ENCODE measurements around the gene CDSN. TPM values are rescaled to one million over a fixed set of nuclear protein-coding genes. Genes with fewer than 3 reads are reported as not detected.
"Not testable (repeated sequence)": the region's sequence is repeated elsewhere in the genome, so short reads cannot be mapped to it uniquely, and the experiment has no call there.

Gene CDSN
- total RNA-seq, 1 experiment from 2014 or later, result 0.16 TPM

- DNase-seq (ENCODE audit: unreplicated experiment), result no peak
- Mint-ChIP-seq H3K9me3 (ENCODE audit: unreplicated experiment) (no peaks in the 10 kb centered on the region), H3K27ac (ENCODE audit: low read depth, unreplicated experiment) (no peak overlapping the region), H3K27me3 (ENCODE audit: insufficient read depth, unreplicated experiment) (no peaks in the 10 kb centered on the region), H3K4me3 (ENCODE audit: unreplicated experiment) (no peak overlapping the region), H3K4me1 (ENCODE audit: insufficient read depth, unreplicated experiment) (peaks cover 5% of the 10 kb centered on the region), H3K36me3 (ENCODE audit: insufficient read depth, unreplicated experiment) (peaks cover 15% of the 10 kb centered on the region)
- ChIA-PET POLR2A (interaction anchor here (0.6 kb wide), 1 partner anchor 206 kb away, joined by 4 read pairs; no protein-coding TSS in a partner anchor), CTCF (no interaction called here)
- intact Hi-C loops (cut with micrococcal nuclease), result no loop called here
- no peak for TF ChIP-seq CTCF (IDR thresholded peaks at IDR 0.05; ENCODE audit: unreplicated experiment)
- no TSS peak for BruUV-seq (replicated peaks)
Measured at GRCh38 chr6:31165986-31166385, 45.7 kb upstream of the CDSN start.

- H3K4me3 Mint-ChIP-seq (ENCODE audit: unreplicated experiment); H3K27me3 Mint-ChIP-seq (ENCODE audit: insufficient read depth, unreplicated experiment); H3K27ac Mint-ChIP-seq (ENCODE audit: low read depth, unreplicated experiment); H3K4me1 Mint-ChIP-seq (ENCODE audit: insufficient read depth, unreplicated experiment); BruUV-seq (replicated peaks); H3K9me3 Mint-ChIP-seq (ENCODE audit: unreplicated experiment); intact Hi-C loops (cut with micrococcal nuclease); DNase-seq (ENCODE audit: unreplicated experiment): not testable (repeated sequence)
- CTCF ChIA-PET, result interaction anchor here (1.9 kb wide), 1 partner anchor 19 kb away, joined by 7 read pairs; no protein-coding TSS in a partner anchor
- POLR2A ChIA-PET, result interaction anchor here (0.6 kb wide), 1 partner anchor 207 kb away, joined by 4 read pairs; no protein-coding TSS in a partner anchor
- H3K36me3 Mint-ChIP-seq (ENCODE audit: insufficient read depth, unreplicated experiment), result peaks cover 15% of the 10 kb centered on the region
Measured at GRCh38 chr6:31165064-31165832, 45.0 kb upstream of the CDSN start.

GRCh38 chr6:31164475-31165063, 44.3 kb upstream of the CDSN start:
- POLR2A ChIA-PET; H3K27ac Mint-ChIP-seq (ENCODE audit: low read depth, unreplicated experiment); BruUV-seq (replicated peaks); DNase-seq (ENCODE audit: unreplicated experiment); intact Hi-C loops (cut with micrococcal nuclease); H3K4me3 Mint-ChIP-seq (ENCODE audit: unreplicated experiment); H3K27me3 Mint-ChIP-seq (ENCODE audit: insufficient read depth, unreplicated experiment); H3K4me1 Mint-ChIP-seq (ENCODE audit: insufficient read depth, unreplicated experiment); H3K9me3 Mint-ChIP-seq (ENCODE audit: unreplicated experiment): not testable (repeated sequence)
- peaks cover 15% of the 10 kb centered on the region for H3K36me3 Mint-ChIP-seq (ENCODE audit: insufficient read depth, unreplicated experiment)
- CTCF ChIA-PET, result interaction anchor here (1.9 kb wide), 1 partner anchor 19 kb away, joined by 7 read pairs; no protein-coding TSS in a partner anchor

DNA sequence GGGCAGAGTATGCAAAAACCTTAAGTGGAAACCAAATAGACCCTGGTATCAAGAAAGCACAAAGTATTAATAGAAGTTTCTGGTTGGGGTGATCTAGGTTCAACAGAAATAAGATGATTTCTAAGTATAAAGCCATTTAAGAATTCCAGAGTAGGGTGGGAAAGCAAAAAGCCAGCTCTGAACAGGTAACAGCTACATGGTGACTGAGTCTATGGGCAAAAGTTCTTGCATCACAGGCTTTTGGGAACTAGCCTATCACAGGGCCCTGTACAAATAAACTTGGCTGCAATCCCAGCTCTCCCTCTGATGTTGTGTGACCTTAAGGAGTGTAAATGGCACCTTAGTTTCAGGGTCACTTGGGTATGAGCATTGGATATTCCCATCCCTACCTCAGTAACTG, 43.7 kb upstream of the CDSN start:
- peaks cover 12% of the 10 kb centered on the region for H3K36me3 Mint-ChIP-seq (ENCODE audit: insufficient read depth, unreplicated experiment)
- H3K9me3 Mint-ChIP-seq (ENCODE audit: unreplicated experiment), result no peaks in the 10 kb centered on the region
- DNase-seq (ENCODE audit: unreplicated experiment), result peak; percentile 71
- ChIA-PET CTCF (interaction anchor here (1.9 kb wide), 1 partner anchor 20 kb away, joined by 7 read pairs; no protein-coding TSS in a partner anchor), POLR2A (no interaction called here)
- intact Hi-C loops (cut with micrococcal nuclease), result no loop called here
- H3K4me3 Mint-ChIP-seq (ENCODE audit: unreplicated experiment), result no peak overlapping the region
- no peak overlapping the region for H3K27ac Mint-ChIP-seq (ENCODE audit: low read depth, unreplicated experiment)
- peaks cover 11% of the 10 kb centered on the region for H3K4me1 Mint-ChIP-seq (ENCODE audit: insufficient read depth, unreplicated experiment)
- H3K27me3 Mint-ChIP-seq (ENCODE audit: insufficient read depth, unreplicated experiment), result no peaks in the 10 kb centered on the region
- BruUV-seq (replicated peaks), result no TSS peak
- TF ChIP-seq CTCF (IDR thresholded peaks at IDR 0.05; ENCODE audit: unreplicated experiment), result no peak

Data from MCF 10A (cell line).